Measurements from ENCODE around the gene GALNT15. TPM values are rescaled to one million over a fixed set of nuclear protein-coding genes. Genes with fewer than 3 reads are reported as not detected.

GALNT15 gene
- total and polyA plus RNA-seq, 2 of the 4 experiments (the other 2 are of a cell fraction): 12.8 to 19.7 TPM

DNA sequence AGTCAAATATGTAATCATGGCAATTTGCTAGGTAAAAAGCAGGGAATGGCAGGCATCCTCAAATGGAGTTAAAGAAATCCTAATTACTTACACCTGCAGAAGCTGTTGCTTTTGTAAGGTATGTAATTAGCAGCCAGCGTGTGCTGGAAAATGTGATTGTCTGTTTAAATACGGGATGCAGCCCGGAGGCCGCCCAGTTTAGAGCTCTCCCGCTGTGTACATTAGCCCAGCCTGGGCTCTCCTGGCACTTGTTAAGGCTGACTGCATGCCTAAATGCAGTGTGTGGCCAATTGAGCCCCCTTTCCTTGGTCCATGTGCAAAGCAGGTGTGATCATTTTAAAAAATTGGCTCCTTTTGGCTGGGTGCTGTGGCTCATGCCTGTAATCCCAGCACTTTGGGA lies 81.2 kb downstream of the GALNT15 start:
- Histone ChIP-seq H3K56ac (ENCODE audit: extremely low read depth, insufficient read depth, low read length) (no peak overlapping the region), H3K9me1 (ENCODE audit: insufficient read depth, low read length) (no peaks in the 10 kb centered on the region), H4K20me1 (ENCODE audit: insufficient read depth, low read length) (no peaks in the 10 kb centered on the region), H3K23ac (ENCODE audit: low read depth, low read length) (no peak overlapping the region), H4K5ac (ENCODE audit: low read depth, low read length) (no peak overlapping the region), H3K4ac (ENCODE audit: low read depth, low read length) (no peak overlapping the region), H2BK120ac (ENCODE audit: low read depth, low read length) (no peak overlapping the region), H3K9me3 (ENCODE audit: control insufficient read depth, insufficient read depth, low read length) (no peaks in the 10 kb centered on the region), H3K4me1 (ENCODE audit: control insufficient read depth, insufficient read depth, low read length) (no peaks in the 10 kb centered on the region), H2AFZ (replicated peaks; ENCODE audit: low read length, poor library complexity) (no peak overlapping the region), H3K4me3 (ENCODE audit: insufficient read depth, low read depth, low read length) (no peak overlapping the region), H3K27me3 (ENCODE audit: control insufficient read depth, insufficient read depth, low read length) (no peaks in the 10 kb centered on the region), H2AK5ac (ENCODE audit: low read depth, low read length) (no peak overlapping the region), H2BK5ac (ENCODE audit: low read depth, low read length, poor library complexity, severe bottlenecking) (no peak overlapping the region), H3K4me2 (ENCODE audit: low read depth, low read length) (no peak overlapping the region), H4K8ac (ENCODE audit: low read depth in 2 of 2, low read length in 2 of 2) (no peak overlapping the region), H2BK15ac (ENCODE audit: low read depth, low read length) (no peak overlapping the region), H3K18ac (ENCODE audit: low read depth, low read length) (no peak overlapping the region), H3K14ac (replicated peaks; ENCODE audit: low read depth, low read length) (no peak overlapping the region), H3K36me3 (ENCODE audit: control insufficient read depth, insufficient read depth, low read length) (peaks cover 5% of the 10 kb centered on the region), H2AK9ac (replicated peaks; ENCODE audit: low read depth, low read length, poor library complexity) (no peak overlapping the region), H3K79me1 (ENCODE audit: low read depth in 1 of 2, low read length in 2 of 2) (peaks cover 9 to 11% of the 10 kb centered on the region in 2 experiments; a peak in 2 of 4 replicates), H3K9ac (ENCODE audit: low read depth, low read length) (no peak overlapping the region), H4K91ac (ENCODE audit: insufficient read depth, low read depth, low read length) (no peak overlapping the region), H2BK20ac (ENCODE audit: low read depth, low read length) (no peak overlapping the region), H3K27ac (ENCODE audit: insufficient read depth, low read length) (no peak overlapping the region)
- in situ Hi-C loops (cut with MboI; ENCODE audit: low sequenced_read_pairs): no loop called here
- ATAC-seq (ENCODE audit: low read depth): no peak
- dilution Hi-C loops (cut with HindIII; ENCODE audit: low sequenced_read_pairs, unreplicated experiment): no loop called here
- no CpG with 5 or more reads among the region's 5 CpGs for WGBS, 2 experiments (ENCODE audit: extremely low coverage in 2 of 2, insufficient read length in 1 of 2)
- no peak for DNase-seq
- CTCF ChIA-PET: no interaction called here
- no TSS peak for BruUV-seq (replicated peaks)
- no peak for TF ChIP-seq NFE2L2 (IDR thresholded peaks at IDR 0.05; ENCODE audit: low read depth, low read length)
- TF ChIP-seq, protein P1, sequence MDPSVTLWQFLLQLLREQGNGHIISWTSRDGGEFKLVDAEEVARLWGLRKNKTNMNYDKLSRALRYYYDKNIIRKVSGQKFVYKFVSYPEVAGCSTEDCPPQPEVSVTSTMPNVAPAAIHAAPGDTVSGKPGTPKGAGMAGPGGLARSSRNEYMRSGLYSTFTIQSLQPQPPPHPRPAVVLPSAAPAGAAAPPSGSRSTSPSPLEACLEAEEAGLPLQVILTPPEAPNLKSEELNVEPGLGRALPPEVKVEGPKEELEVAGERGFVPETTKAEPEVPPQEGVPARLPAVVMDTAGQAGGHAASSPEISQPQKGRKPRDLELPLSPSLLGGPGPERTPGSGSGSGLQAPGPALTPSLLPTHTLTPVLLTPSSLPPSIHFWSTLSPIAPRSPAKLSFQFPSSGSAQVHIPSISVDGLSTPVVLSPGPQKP (IDR thresholded peaks at IDR 0.05; ENCODE audit: borderline replicate concordance, low read depth, low read length): no peak
- no peak for TF ChIP-seq CEBPB (IDR thresholded peaks at IDR 0.05; ENCODE audit: low read depth, low read length)
- TF ChIP-seq, protein P2, sequence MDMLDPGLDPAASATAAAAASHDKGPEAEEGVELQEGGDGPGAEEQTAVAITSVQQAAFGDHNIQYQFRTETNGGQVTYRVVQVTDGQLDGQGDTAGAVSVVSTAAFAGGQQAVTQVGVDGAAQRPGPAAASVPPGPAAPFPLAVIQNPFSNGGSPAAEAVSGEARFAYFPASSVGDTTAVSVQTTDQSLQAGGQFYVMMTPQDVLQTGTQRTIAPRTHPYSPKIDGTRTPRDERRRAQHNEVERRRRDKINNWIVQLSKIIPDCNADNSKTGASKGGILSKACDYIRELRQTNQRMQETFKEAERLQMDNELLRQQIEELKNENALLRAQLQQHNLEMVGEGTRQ (IDR thresholded peaks at IDR 0.05; ENCODE audit: low read depth, low read length): no peak
- TF ChIP-seq FOS (IDR thresholded peaks at IDR 0.05; ENCODE audit: low read depth, low read length): no peak
- TF ChIP-seq MXI1 (IDR thresholded peaks at IDR 0.05; ENCODE audit: borderline replicate concordance, low read depth, low read length): no peak
- TF ChIP-seq MAFK (IDR thresholded peaks at IDR 0.05; ENCODE audit: low read depth, low read length): no peak
- no peak for TF ChIP-seq CHD1 (IDR thresholded peaks at IDR 0.05; ENCODE audit: low read depth, low read length)
- TF ChIP-seq MAZ (IDR thresholded peaks at IDR 0.05; ENCODE audit: borderline replicate concordance, low read depth, low read length): no peak
- TF ChIP-seq, protein P3, sequence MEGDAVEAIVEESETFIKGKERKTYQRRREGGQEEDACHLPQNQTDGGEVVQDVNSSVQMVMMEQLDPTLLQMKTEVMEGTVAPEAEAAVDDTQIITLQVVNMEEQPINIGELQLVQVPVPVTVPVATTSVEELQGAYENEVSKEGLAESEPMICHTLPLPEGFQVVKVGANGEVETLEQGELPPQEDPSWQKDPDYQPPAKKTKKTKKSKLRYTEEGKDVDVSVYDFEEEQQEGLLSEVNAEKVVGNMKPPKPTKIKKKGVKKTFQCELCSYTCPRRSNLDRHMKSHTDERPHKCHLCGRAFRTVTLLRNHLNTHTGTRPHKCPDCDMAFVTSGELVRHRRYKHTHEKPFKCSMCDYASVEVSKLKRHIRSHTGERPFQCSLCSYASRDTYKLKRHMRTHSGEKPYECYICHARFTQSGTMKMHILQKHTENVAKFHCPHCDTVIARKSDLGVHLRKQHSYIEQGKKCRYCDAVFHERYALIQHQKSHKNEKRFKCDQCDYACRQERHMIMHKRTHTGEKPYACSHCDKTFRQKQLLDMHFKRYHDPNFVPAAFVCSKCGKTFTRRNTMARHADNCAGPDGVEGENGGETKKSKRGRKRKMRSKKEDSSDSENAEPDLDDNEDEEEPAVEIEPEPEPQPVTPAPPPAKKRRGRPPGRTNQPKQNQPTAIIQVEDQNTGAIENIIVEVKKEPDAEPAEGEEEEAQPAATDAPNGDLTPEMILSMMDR (conservative IDR thresholded peaks at IDR 0.05; ENCODE audit: low read depth, low read length): no peak
- no peak for TF ChIP-seq BHLHE40 (IDR thresholded peaks at IDR 0.05; ENCODE audit: low read depth, low read length)
- no peak for TF ChIP-seq RFX5 (IDR thresholded peaks at IDR 0.05; ENCODE audit: low read depth, low read length)
- TF ChIP-seq POLR2A (IDR thresholded peaks at IDR 0.05; ENCODE audit: low read depth, low read length): no peak
- TF ChIP-seq RCOR1 (IDR thresholded peaks at IDR 0.05; ENCODE audit: insufficient replicate concordance, low read length): no peak
- TF ChIP-seq RAD21 (IDR thresholded peaks at IDR 0.05; ENCODE audit: low read length): no peak
- TF ChIP-seq SMC3 (IDR thresholded peaks at IDR 0.05; ENCODE audit: low read depth, low read length): no peak
- POLR2A ChIA-PET (ENCODE audit: unreplicated experiment): no interaction called here
- intact Hi-C loops (cut with micrococcal nuclease): no loop called here
